Neural cell (in vitro differentiated cells): ENCODE results near the gene CLPSL2. TPM values are rescaled to one million over a fixed set of nuclear protein-coding genes. Genes with fewer than 3 reads are reported as not detected.

Source experiments
- H2AFZ ChIP-seq: fragments of 200-600, 300-800 bp; sonication (generic), shearing (Covaris generic); 2 replicates; pipeline ENCODE4 v1.6.0; 2014; ENCODE audit warnings: low read depth, mild to moderate bottlenecking, antibody characterized with exemption, low read length, moderate library complexity
- H3F3A ChIP-seq: fragments of 200-600 bp; shearing (Covaris generic); 2 replicates; pipeline ENCODE4 v1.6.1; 2016; ENCODE audit warnings: mild to moderate bottlenecking, moderate library complexity, mixed read lengths, antibody characterized with exemption, low read length; ENCODE audit not compliant: insufficient read depth, poor library complexity, severe bottlenecking
- H3K27ac ChIP-seq: fragments of 200-600, 300-800 bp; sonication (generic), shearing (Covaris generic); 2 replicates; pipeline ENCODE4 v1.5.1; 2014; ENCODE audit warnings: mild to moderate bottlenecking, low read length, moderate library complexity
- H3K27me3 ChIP-seq: fragments of 300-800, 200-600 bp; sonication (generic), shearing (Covaris generic); 2 replicates; pipeline ENCODE4 v1.6.0; 2014; ENCODE audit warnings: mild to moderate bottlenecking, low read depth, low read length, moderate library complexity; ENCODE audit not compliant: insufficient read depth
- H3K36me3 ChIP-seq: fragments of 300-800, 200-600 bp; sonication (generic), shearing (Covaris generic); 2 replicates; pipeline ENCODE4 v1.5.1; 2014; ENCODE audit warnings: mild to moderate bottlenecking, antibody characterized with exemption, low read length, moderate library complexity; ENCODE audit not compliant: insufficient read depth
- H3K4me2 ChIP-seq: fragments of 300-800, 200-600 bp; sonication (generic), shearing (Covaris generic); 2 replicates; pipeline ENCODE4 v1.6.0; 2014; ENCODE audit warnings: mild to moderate bottlenecking, low read length
- H3K4me3 ChIP-seq: fragments of 300-800, 200-600 bp; sonication (generic), shearing (Covaris generic); 2 replicates; pipeline ENCODE4 v1.5.1; 2014; ENCODE audit warnings: mild to moderate bottlenecking, low read length, moderate library complexity
- H3K79me2 ChIP-seq: fragments of 200-600 bp; shearing (Covaris generic); replicated peaks from 2 replicates; pipeline ENCODE4 v1.6.0; 2014; ENCODE audit warnings: mild to moderate bottlenecking, low read length, moderate library complexity; ENCODE audit not compliant: insufficient read depth
- H3K9ac ChIP-seq: fragments of 300-800, 200-600 bp; sonication (generic), shearing (Covaris generic); 2 replicates; pipeline ENCODE4 v1.6.1; 2016; ENCODE audit warnings: mild to moderate bottlenecking, low read length, mixed read lengths
- H3K9me2 ChIP-seq: fragments of 200-600 bp; shearing (Covaris generic); 2 replicates; pipeline ENCODE4 v1.6.1; 2016; ENCODE audit warnings: mild to moderate bottlenecking, low read length, mixed read lengths; ENCODE audit not compliant: insufficient read depth
- H3K9me3 ChIP-seq: fragments of 200-600, 300-800 bp; sonication (generic), shearing (Covaris generic); 2 replicates; pipeline ENCODE4 v1.6.1; 2016; ENCODE audit warnings: mild to moderate bottlenecking, mixed run types, low read length, moderate library complexity, mixed read lengths
- H4K20me1 ChIP-seq: fragments of 200-600 bp; shearing (Covaris generic); 2 replicates; pipeline ENCODE4 v1.6.1; 2016; ENCODE audit warnings: mild to moderate bottlenecking, mixed run types; ENCODE audit not compliant: insufficient read depth
- EP300 ChIP-seq: fragments of 450-650 bp; conservative IDR thresholded peaks from 2 replicates; pipeline ENCODE4 v1.6.1; 2014; ENCODE audit warnings: antibody characterized with exemption, mild to moderate bottlenecking, moderate library complexity; ENCODE audit not compliant: poor library complexity, severe bottlenecking
- EZH2 ChIP-seq: fragments of 200-600, 300-800 bp; shearing (Covaris generic), sonication (generic); IDR thresholded peaks from 2 replicates; pipeline ENCODE4 v1.6.1; 2014; ENCODE audit warnings: antibody characterized with exemption, low read length, borderline replicate concordance, mild to moderate bottlenecking; ENCODE audit not compliant: insufficient read depth, poor library complexity, severe bottlenecking
- MXI1 ChIP-seq: fragments of 450-650 bp; conservative IDR thresholded peaks from 2 replicates; pipeline ENCODE4 v1.6.1; 2014; ENCODE audit warnings: antibody characterized with exemption, mild to moderate bottlenecking; ENCODE audit not compliant: poor library complexity, severe bottlenecking
- POLR2AphosphoS5 ChIP-seq: IDR thresholded peaks from 2 replicates; pipeline ENCODE4 v1.6.1; 2012
- RAD21 ChIP-seq: fragments of 450-650 bp; conservative IDR thresholded peaks from 2 replicates; pipeline ENCODE4 v1.6.1; 2014; ENCODE audit warnings: antibody characterized with exemption, mild to moderate bottlenecking, moderate library complexity
- SMC3 ChIP-seq: fragments of 450-650 bp; conservative IDR thresholded peaks from 2 replicates; pipeline ENCODE4 v1.6.1; 2014; ENCODE audit warnings: antibody characterized with exemption, mild to moderate bottlenecking, moderate library complexity; ENCODE audit not compliant: poor library complexity
- TAF1 ChIP-seq: IDR thresholded peaks from 2 replicates; pipeline ENCODE4 v1.6.1; 2012; ENCODE audit warnings: low read depth
- polyA plus RNA-seq: library from polyadenylated mRNA; depleted of rRNA; stranded (reverse); fragments of >200 nt; gene quantifications from 2 replicates; pipeline ENCODE4 v1.2.3, GENCODE V29; 2014
- TF ChIP-seq, protein P1 (sequence below): fragments of 450-650 bp; IDR thresholded peaks from 2 replicates; pipeline ENCODE4 v1.5.1; 2014; ENCODE audit warnings: antibody characterized with exemption, mild to moderate bottlenecking, moderate library complexity; ENCODE audit not compliant: poor library complexity, severe bottlenecking
- TF ChIP-seq, protein P2 (sequence below): IDR thresholded peaks from 2 replicates; pipeline ENCODE4 v1.6.1; 2012; ENCODE audit warnings: borderline replicate concordance

Gene CLPSL2
- polyA plus RNA-seq, 1 donor from 2014 or later = not detected

DNA sequence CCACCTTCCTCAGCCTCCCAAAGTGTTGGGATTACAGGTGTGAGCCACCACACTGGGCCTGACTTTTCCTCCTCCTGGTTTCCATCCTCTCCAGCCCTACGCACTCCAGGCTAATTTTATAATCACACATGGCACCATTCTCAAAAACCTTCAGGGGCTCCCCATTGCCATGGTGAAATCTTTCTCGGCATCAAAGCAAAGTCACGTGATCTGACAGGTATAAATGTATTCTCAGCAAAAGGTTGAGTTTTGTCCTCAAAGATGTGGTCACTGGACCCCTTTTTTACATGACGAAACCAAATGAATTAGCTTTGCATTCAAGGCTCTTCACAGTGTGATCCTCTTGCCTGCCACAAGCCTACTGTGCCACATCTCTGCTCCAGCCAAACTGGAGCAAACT, 24.1 kb upstream of the CLPSL2 start:
- Histone ChIP-seq H2AFZ (no peak overlapping the region), H3K4me3 (no peak overlapping the region), H3K9me2 (no peaks in the 10 kb centered on the region), H3K9ac (no peak overlapping the region), H3K27ac (no peak overlapping the region), H3K4me2 (no peak overlapping the region), H3K36me3 (no peaks in the 10 kb centered on the region), H3F3A (no peaks in the 10 kb centered on the region), H3K9me3 (no peaks in the 10 kb centered on the region), H3K27me3 (no peaks in the 10 kb centered on the region), H3K79me2 (no peaks in the 10 kb centered on the region), H4K20me1 (no peaks in the 10 kb centered on the region)
- TF ChIP-seq, protein P1, sequence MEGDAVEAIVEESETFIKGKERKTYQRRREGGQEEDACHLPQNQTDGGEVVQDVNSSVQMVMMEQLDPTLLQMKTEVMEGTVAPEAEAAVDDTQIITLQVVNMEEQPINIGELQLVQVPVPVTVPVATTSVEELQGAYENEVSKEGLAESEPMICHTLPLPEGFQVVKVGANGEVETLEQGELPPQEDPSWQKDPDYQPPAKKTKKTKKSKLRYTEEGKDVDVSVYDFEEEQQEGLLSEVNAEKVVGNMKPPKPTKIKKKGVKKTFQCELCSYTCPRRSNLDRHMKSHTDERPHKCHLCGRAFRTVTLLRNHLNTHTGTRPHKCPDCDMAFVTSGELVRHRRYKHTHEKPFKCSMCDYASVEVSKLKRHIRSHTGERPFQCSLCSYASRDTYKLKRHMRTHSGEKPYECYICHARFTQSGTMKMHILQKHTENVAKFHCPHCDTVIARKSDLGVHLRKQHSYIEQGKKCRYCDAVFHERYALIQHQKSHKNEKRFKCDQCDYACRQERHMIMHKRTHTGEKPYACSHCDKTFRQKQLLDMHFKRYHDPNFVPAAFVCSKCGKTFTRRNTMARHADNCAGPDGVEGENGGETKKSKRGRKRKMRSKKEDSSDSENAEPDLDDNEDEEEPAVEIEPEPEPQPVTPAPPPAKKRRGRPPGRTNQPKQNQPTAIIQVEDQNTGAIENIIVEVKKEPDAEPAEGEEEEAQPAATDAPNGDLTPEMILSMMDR = no peak
- TF ChIP-seq EZH2 = no peak
- no peak for TF ChIP-seq RAD21
- TF ChIP-seq EP300 = no peak
- TF ChIP-seq MXI1 = no peak
- TF ChIP-seq POLR2AphosphoS5 = no peak
- TF ChIP-seq TAF1 = no peak
- no peak for TF ChIP-seq SMC3
- TF ChIP-seq, protein P2, sequence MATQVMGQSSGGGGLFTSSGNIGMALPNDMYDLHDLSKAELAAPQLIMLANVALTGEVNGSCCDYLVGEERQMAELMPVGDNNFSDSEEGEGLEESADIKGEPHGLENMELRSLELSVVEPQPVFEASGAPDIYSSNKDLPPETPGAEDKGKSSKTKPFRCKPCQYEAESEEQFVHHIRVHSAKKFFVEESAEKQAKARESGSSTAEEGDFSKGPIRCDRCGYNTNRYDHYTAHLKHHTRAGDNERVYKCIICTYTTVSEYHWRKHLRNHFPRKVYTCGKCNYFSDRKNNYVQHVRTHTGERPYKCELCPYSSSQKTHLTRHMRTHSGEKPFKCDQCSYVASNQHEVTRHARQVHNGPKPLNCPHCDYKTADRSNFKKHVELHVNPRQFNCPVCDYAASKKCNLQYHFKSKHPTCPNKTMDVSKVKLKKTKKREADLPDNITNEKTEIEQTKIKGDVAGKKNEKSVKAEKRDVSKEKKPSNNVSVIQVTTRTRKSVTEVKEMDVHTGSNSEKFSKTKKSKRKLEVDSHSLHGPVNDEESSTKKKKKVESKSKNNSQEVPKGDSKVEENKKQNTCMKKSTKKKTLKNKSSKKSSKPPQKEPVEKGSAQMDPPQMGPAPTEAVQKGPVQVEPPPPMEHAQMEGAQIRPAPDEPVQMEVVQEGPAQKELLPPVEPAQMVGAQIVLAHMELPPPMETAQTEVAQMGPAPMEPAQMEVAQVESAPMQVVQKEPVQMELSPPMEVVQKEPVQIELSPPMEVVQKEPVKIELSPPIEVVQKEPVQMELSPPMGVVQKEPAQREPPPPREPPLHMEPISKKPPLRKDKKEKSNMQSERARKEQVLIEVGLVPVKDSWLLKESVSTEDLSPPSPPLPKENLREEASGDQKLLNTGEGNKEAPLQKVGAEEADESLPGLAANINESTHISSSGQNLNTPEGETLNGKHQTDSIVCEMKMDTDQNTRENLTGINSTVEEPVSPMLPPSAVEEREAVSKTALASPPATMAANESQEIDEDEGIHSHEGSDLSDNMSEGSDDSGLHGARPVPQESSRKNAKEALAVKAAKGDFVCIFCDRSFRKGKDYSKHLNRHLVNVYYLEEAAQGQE = no peak

DNA sequence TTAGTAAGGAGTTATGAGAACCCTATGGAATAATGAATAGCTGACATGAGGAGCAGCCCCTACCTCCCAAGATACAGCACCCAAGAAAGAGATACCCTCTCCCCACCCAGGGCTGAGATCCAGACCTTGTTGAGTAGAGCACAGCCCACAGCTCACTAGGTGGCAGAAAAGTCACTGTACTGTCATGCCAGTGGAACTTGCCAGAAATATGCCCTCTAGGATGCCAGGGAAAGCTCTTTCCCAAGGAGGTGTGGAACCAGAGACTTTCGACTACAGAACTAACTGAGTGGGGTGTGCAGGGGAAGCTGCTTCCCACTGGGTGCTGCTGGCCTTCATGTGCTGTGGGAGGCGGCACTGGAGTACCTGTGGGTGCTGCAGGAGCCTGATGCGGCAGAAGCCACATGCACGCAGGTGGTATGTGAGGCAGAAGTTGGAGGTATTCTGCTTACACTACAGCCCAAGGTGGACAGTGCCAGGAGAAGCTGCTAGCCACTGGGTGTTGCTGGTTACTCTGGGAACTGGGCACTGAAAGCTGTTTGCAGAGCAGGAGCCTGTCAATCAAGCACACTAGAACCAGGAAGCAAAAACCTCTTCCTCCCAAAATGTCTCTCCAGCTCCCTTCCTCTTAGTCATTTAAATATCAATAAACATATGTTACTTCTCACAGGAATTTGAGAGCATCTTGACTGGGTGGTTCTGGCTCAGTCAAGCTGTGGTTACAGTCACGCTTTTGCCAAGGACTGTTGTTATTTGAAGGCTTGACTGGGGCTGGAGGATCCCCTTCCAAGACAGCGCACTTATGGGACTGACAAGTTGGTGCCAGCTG, 21.7 kb upstream of the CLPSL2 start:
- Histone ChIP-seq H2AFZ (no peak overlapping the region), H3K4me2 (no peak overlapping the region), H3K9ac (no peak overlapping the region)

More for the DNA sequence above, 21.7 kb upstream of the CLPSL2 start:
- H3K9me3 ChIP-seq = no peaks in the 10 kb centered on the region
- H3F3A ChIP-seq = no peaks in the 10 kb centered on the region
- no peaks in the 10 kb centered on the region for H3K9me2 ChIP-seq
- TF ChIP-seq SMC3 = no peak
- TF ChIP-seq, protein P1 = no peak
- no peak for TF ChIP-seq EZH2
- TF ChIP-seq, protein P2 = no peak
- no peak for TF ChIP-seq POLR2AphosphoS5
- no peak for TF ChIP-seq TAF1
- TF ChIP-seq EP300 = no peak
- no peak for TF ChIP-seq MXI1
- TF ChIP-seq RAD21 = no peak
- H3K36me3 ChIP-seq = no peaks in the 10 kb centered on the region
- H4K20me1 ChIP-seq = no peaks in the 10 kb centered on the region
- H3K27ac ChIP-seq = no peak overlapping the region
- no peak overlapping the region for H3K4me3 ChIP-seq
- no peaks in the 10 kb centered on the region for H3K79me2 ChIP-seq
- no peaks in the 10 kb centered on the region for H3K27me3 ChIP-seq
